Medulla oblongata (tissue), 1 donor: ENCODE results near the gene TRAPPC12.
A peak's percentile ranks its signal among the peaks of the same experiment; 100 is the strongest.
"Not testable (repeated sequence)": the region's sequence is repeated elsewhere in the genome, so short reads cannot be mapped to it uniquely, and the experiment has no call there.

Experiments
- DNase-seq: peaks from one replicate; pipeline ENCODE4 v3.0.0-alpha.2; 2015; ENCODE audit errors: extremely low spot score

Gene TRAPPC12

DNA sequence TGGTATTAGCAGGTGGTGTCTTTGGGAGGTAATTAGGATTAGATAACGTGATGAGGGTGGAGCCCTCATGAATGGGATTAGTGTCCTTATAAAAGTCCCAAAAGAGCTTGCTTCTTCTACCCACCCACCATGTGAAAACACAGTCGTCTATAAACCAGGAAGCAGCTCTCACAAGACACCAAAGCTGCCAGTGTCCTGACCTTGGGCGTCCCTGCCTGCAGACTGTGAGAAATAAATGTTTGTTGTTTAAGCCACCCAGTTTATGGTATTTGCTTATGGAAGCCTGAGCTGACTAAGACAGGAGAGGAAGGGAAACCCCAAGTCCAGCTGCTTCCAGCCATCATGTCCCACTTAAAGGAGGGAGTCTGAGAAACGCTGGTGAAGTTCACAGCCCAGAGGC, 126.3 kb downstream of the TRAPPC12 start:
- no peak for DNase-seq

DNA sequence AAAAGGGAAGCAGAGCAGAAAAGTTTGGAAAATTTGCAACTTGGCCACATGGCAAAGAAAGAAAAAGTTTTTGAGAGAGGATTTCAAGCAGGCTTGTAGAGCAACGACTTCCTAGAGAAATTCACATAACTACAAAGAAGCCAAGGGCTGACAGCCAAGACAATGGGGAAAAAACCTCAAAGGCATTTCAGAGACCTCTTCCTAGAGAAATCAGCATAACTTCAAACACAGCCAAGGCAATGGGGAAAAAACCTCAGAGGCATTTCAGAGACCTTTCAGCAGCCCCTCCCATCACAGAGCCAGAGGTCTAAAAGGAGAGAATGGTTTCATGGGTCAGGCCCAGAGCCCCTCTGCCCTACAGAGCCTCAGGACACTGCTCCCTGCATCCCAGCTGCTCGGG, 132.6 kb downstream of the TRAPPC12 start:
- DNase-seq: no peak

DNA sequence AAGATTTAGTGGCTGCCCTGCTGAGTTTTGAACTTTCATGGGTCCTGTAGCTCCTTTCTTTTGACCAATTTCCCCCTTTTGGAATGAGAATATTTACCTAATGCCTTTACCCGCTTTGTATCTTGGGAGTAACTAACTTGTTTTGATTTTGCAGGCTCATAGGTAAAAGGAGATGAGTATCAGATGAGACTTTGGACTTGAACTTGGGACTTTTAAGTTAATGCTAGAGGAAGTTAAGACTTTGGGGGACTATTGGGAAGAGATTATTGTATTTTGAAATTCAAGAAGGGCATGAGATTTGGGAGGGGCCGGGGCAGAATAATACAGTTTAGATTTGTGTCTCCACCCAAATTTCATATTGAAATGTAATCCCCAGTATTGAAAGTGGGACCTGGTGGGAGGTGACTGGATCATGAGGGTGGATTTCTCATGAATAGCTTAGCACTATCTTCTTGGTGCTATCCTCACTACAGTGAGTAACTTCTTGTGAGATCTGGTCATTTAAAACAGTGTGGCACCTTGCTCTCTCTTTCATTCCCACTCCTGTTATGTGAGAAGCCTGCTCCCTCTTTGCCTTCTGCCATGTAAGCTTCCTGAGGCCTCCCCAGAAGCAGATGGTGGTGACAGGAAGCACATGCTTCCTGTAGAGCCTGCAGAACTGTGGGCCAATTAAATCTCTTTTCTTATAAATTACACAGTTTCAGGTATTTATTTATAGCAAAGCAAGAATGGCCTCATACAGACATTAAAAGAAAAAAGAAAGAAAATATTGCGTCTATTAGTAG, 133.7 kb downstream of the TRAPPC12 start:
- no peak for DNase-seq

DNA sequence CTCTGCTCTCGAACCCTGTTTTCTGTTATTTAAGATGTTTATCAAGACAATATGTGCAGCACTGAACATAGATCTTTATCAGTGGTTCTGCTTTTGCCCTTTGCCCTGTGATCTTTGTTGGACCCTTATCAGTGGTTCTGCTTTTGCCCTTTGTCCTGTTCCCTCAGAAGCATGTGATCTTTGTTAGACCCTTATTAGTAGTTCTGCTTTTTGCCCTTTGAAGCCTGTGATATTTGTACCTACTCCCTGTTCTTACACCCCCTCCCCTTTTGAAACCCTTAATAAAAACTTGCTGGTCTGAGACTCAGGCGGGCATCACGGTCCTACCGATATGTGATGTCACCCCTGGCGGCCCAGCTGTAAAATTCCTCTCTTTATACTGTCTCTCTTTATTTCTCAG, 135.9 kb downstream of the TRAPPC12 start:
- DNase-seq: not testable (repeated sequence)

DNA sequence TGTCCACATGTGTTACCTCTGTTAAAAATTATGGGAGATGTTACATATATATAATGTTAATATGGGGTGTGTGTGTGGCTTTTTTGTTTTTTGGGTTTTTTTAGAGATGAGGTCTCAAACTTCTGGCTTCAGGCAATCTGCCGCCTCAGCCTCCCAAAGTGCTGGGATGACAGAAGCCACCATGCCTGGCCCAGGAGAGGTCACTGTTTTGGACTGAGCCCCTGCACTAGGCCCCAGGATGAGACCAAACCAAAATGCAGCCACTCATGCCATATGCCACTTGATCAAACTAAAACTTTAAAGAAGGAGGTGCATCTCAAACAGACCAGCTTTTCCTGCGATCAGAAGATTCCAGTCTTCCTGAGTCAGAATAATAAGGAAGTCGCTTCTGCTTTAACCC, 137.3 kb downstream of the TRAPPC12 start:
- DNase-seq: no peak

DNA sequence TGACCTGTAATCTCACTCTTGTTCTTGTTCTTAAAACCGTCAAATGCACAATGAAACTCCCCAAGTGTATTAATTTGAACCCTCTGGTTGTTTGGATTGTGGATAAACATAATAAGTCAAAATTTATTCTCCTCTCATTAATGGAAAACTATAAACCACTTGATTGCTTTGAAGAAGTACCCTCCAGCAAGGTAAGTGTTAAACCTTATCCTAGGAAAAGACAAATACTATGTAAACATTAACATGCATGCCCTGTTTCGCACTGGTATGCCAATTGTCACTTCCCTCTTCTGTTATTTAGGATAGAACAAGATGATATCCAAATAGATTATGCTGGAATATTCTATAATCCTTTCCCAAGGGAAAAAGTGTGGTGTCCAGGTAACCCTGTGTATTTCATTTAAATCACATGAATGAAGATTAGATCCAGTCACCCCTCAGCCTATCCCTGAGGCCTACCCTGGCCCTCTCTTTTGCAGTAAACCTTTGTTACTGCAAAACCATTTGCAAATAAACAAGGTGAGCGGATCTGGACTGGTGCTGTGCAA, 138.5 kb downstream of the TRAPPC12 start:
- DNase-seq: no peak

DNA sequence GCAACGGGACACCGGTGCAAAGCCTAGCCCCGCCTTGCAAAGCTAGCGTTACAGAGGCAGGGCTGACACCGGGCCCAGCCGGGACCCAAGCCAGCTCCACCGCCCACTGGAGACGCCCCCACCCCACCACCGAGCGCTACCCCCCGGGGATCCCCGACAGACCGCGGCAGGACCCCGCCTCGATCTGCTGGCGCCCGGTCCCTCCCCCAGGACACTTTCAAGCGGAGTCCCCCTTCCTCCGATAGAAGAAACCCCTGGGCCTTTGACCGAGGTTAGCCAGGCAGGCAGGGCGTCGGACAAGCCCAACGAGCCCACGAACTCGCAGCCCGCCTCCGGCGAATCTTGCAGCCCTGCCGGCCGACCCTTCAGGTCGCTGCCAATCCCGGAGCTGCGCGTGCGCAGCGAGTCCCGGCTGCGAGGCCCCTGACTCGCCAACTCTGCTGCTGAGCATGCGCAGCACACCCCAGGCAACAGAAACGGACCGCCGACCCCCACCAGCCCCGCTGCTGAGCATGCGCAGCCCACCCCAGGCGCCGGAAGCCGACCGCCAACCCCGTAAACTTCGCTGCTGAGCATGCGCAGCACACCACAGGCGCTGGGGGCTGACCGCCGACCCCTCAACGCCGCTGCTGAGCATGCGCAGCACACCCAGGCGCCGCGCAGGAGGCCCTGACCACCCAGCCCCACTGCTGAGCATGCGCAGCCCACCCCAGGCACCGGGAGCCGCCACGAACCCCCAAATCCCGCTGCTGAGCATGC, 139.2 kb downstream of the TRAPPC12 start:
- peak; percentile 97 for DNase-seq

DNA sequence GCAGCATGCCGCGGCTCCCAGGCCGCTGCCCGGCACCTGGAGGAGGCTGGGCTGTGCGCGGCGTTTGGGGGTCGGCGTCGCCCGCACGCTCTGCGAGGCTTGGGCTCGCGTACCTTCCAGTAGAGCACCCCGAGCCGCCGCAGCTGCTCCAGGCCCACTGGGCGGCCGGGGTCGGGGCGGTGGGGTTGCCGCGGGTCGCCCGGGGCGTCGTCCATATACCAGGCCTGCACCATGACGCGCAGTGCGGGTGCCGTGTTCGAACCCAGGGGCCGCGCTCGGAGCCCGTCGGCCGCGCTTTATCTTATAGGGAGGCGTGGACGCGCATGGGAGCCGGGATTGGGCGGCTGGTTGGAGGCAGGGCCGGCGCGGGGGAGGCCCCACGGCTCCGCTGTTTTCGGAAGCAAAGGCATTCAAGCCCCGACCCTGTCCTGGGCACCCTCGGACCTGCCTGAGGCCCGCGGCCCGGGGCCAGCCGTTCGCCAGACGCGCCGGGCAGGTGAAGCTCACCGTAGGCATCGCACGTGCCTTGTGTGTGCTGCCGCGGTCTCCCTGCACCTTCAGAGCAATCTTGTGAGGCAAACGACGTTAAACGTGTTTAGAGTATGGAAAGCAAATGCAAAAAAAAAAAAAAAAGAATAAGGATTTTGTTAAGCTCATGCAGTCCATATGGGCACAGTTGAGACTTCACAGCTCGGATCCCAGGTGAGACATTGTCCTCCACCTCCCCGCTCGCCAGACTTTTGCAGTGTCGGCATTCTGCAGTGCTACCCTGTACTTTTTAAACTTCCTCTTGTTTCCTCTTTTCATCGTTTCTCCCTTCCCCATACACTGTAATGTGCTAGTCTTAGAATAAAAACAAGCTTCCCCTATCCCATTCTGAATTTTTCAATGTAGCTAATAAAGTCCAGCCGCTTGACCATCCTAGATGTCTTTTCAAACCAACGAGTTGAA, 140.0 kb downstream of the TRAPPC12 start, which contains the start of gene ADI1:
Gene ADI1, minus strand, starts transcription at position 277 of the 951 bp plus-strand sequence. Its CDS starts 44 bp downstream, at position 233.
- peak; percentile 62 for DNase-seq

DNA sequence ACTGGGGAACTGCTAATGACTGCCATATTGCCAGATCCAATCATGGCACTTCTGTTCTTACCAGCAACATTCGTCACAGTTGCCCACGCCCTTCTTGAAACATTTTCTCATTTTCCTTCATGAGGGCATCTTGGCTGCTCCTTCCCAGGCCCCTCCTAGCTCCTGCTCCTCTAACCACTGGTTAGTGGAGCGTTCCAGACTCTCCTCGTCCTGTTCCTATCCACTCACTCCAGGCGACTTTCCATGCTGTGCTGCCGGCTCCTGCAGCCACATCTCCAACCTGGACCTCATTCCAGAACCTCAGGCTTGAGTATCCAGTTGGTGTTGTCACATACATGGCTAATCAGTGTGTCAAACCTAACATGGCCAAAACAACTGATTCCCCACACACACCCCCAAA, 141.1 kb downstream of the TRAPPC12 start:
- no peak for DNase-seq

DNA sequence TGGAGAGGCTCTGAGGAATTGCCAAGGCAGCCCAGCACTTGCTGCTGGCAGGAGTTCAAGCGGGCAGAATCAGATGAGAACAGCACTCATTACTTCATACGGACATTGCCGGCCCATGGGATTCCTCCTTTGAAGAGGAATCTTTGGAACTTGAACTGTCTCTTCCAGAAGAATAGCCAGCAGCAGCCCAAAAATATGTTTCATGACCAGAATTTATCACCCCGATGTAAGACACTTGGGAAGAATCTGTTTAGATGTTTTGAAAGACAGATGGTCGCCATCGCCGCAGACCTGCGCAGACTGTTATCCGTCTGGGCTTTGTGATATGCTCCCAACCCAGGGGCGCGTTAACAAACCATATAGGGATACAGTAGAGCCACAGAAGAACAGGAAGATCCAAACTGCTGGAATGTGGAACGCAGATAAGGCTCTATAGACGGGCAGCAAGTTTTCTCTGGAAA, 143.5 kb downstream of the TRAPPC12 start:
- no peak for DNase-seq

DNA sequence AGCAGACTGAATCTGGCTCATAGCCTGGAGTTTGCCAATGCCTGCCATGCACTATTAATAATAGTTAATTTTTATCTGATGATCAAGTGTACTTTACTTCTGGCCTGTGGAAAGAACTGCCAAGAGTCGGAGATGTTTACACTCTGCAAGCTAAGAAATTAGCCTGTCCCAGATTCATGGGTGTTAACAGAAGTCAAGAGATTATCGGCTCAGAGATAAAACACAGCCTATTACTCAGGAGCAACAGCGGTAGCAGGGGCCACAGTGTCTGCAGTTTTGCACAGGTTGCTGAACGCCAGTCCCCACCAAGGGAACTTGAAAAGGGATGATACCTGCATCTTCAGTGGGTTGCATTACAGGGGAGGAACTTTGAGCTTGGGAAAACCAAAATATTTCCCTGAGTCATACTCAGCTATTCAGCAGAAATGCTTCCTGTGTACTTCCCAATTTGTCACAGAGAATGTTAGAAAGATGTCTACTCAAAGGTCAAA, 144.1 kb downstream of the TRAPPC12 start:
- DNase-seq: no peak

DNA sequence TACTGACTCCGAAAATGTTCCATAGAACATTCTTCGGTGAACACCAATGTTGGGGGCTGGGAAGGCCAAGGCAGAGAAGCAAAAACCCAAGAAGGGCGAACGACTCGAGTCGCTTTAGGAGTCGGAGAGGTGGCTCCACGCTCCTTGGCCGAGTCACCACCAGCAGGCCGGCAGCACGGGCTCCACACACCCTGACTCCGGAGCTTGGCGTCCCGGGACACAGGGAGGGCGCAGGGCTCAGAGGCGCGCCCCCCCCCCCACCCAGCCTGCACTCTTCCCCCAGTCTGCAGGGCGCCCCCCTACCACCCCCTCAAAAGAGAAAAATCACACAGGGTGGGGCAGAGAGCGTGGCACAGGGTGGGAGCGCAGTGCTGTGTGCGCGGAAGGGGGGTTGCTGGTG, 147.4 kb downstream of the TRAPPC12 start:
- DNase-seq: no peak

DNA sequence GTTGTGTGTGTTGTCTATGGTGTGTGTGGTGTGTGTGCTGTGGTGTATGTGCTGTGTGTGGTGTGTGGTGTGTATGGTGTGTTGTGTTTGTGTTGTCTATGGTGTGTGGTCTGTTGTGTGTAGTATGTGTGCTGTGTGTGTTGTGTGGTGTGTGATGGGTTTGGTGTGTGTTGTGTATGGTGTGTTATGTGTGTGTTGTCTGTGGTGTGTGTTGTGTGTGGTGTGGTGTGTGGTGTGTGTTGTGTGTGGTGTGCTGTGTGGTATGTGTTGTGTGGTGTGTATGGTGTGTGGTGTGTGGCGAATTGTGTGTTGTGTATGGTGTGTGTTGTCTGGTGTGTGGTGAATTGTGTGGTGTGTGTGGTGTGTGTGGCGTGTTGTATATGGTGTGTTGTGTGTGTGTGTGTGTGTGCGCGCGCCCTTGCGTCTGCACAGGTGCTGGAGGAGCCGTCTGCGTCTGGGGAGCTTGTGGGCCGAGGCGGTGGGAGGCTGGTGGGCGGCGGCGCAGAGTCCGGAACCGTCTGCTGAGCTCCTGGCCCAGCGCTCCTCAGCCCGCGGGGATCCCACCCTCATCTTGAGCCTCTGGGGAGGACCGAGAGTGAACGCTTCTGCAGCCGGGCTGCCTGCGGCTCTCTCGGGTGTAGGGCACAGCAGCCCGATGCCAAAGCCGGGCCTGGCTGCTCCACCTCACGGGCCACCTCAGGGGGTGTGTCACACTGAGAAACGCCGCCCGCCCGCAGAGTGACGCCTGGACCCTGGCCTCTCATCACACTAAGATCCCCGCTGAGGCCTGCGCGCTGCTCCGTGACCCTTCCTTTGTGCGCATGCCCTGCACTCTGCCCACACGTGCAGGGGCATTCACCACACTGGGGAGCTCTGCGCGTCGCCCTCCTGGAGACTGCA, 148.6 kb downstream of the TRAPPC12 start:
- DNase-seq: no peak
